Measurements from ENCODE around the gene ANKS3.

The ANKS3 gene

GRCh38 chr16:4686497-4687210 lies 47.4 kb downstream of the ANKS3 start:
- Histone ChIP-seq H3K27me3 (ENCODE audit: insufficient read depth, low read length, poor library complexity) (no peaks in the 10 kb centered on the region), H3K9me3 (ENCODE audit: insufficient read depth, low read length, severe bottlenecking) (no peaks in the 10 kb centered on the region), H4K20me1 (ENCODE audit: insufficient read depth, low read length) (peaks cover 4% of the 10 kb centered on the region), H3K9ac (ENCODE audit: low read depth, low read length) (no peak overlapping the region), H3K4me1 (ENCODE audit: insufficient read depth, low read length) (no peaks in the 10 kb centered on the region), H3K36me3 (ENCODE audit: insufficient read depth, low read length) (peaks cover 61% of the 10 kb centered on the region), H3K27ac (ENCODE audit: low read length) (no peak overlapping the region), H3K4me2 (ENCODE audit: insufficient read depth, low read length) (no peak overlapping the region), H3K79me2 (ENCODE audit: insufficient read depth, low read length) (no peaks in the 10 kb centered on the region), H3K4me3 (ENCODE audit: low read depth in 1 of 2, low read length in 2 of 2) (no peak overlapping the region), H2AFZ (ENCODE audit: low read depth, low read length) (no peak overlapping the region)
- ATAC-seq (ENCODE audit: insufficient read depth, low read depth): no peak
- TF ChIP-seq EZH2 (IDR thresholded peaks at IDR 0.05; ENCODE audit: borderline replicate concordance, low read depth, low read length, severe bottlenecking) (no peak), CTCF (IDR thresholded peaks at IDR 0.05; ENCODE audit: borderline replicate concordance, extremely low read depth, low read length, poor library complexity, severe bottlenecking) (no peak)
- DNase-seq: no peak

GRCh38 chr16:4685776-4686496 lies 48.1 kb downstream of the ANKS3 start:
- ATAC-seq (ENCODE audit: insufficient read depth, low read depth) (no peak), DNase-seq (no peak)
- Histone ChIP-seq H3K27me3 (ENCODE audit: insufficient read depth, low read length, poor library complexity) (no peaks in the 10 kb centered on the region), H2AFZ (ENCODE audit: low read depth, low read length) (no peak overlapping the region), H3K9me3 (ENCODE audit: insufficient read depth, low read length, severe bottlenecking) (no peaks in the 10 kb centered on the region), H3K4me1 (ENCODE audit: insufficient read depth, low read length) (no peaks in the 10 kb centered on the region), H3K9ac (ENCODE audit: low read depth, low read length) (no peak overlapping the region), H3K27ac (ENCODE audit: low read length) (no peak overlapping the region), H3K36me3 (ENCODE audit: insufficient read depth, low read length) (peaks cover 65% of the 10 kb centered on the region), H3K4me3 (ENCODE audit: low read depth in 1 of 2, low read length in 2 of 2) (no peak overlapping the region), H3K79me2 (ENCODE audit: insufficient read depth, low read length) (no peaks in the 10 kb centered on the region), H4K20me1 (ENCODE audit: insufficient read depth, low read length) (peaks cover 4% of the 10 kb centered on the region), H3K4me2 (ENCODE audit: insufficient read depth, low read length) (no peak overlapping the region)
- TF ChIP-seq EZH2 (IDR thresholded peaks at IDR 0.05; ENCODE audit: borderline replicate concordance, low read depth, low read length, severe bottlenecking) (no peak), CTCF (IDR thresholded peaks at IDR 0.05; ENCODE audit: borderline replicate concordance, extremely low read depth, low read length, poor library complexity, severe bottlenecking) (no peak)

GRCh38 chr16:4685292-4685691 lies 48.8 kb downstream of the ANKS3 start:
- H3K27me3 ChIP-seq (ENCODE audit: insufficient read depth, low read length, poor library complexity): no peaks in the 10 kb centered on the region
- no peak overlapping the region for H2AFZ ChIP-seq (ENCODE audit: low read depth, low read length)
- H3K9ac ChIP-seq (ENCODE audit: low read depth, low read length): no peak overlapping the region
- H3K36me3 ChIP-seq (ENCODE audit: insufficient read depth, low read length): peaks cover 63% of the 10 kb centered on the region
- TF ChIP-seq CTCF (IDR thresholded peaks at IDR 0.05; ENCODE audit: borderline replicate concordance, extremely low read depth, low read length, poor library complexity, severe bottlenecking) (no peak), EZH2 (IDR thresholded peaks at IDR 0.05; ENCODE audit: borderline replicate concordance, low read depth, low read length, severe bottlenecking) (no peak)
- H3K79me2 ChIP-seq (ENCODE audit: insufficient read depth, low read length): no peaks in the 10 kb centered on the region
- no peak for DNase-seq
- no peaks in the 10 kb centered on the region for H3K9me3 ChIP-seq (ENCODE audit: insufficient read depth, low read length, severe bottlenecking)
- no peak overlapping the region for H3K27ac ChIP-seq (ENCODE audit: low read length)
- no peak overlapping the region for H3K4me2 ChIP-seq (ENCODE audit: insufficient read depth, low read length)
- ATAC-seq (ENCODE audit: insufficient read depth, low read depth): no peak
- no peak overlapping the region for H3K4me3 ChIP-seq (ENCODE audit: low read depth in 1 of 2, low read length in 2 of 2)
- H3K4me1 ChIP-seq (ENCODE audit: insufficient read depth, low read length): no peaks in the 10 kb centered on the region
- peaks cover 4% of the 10 kb centered on the region for H4K20me1 ChIP-seq (ENCODE audit: insufficient read depth, low read length)

Measured in DND-41 (cell line).